SU-DHL-6 (cell line): ENCODE data around the gene HSPA4.
A peak's percentile ranks its signal among the peaks of the same experiment; 100 is the strongest.
"Not testable (repeated sequence)": the region's sequence is repeated elsewhere in the genome, so short reads cannot be mapped to it uniquely, and the experiment has no call there.

Experiments
- H2AFZ ChIP-seq: fragments of 200-600 bp; sonication (generic); 2 replicates; pipeline ENCODE4 v1.6.1; 2014; ENCODE audit warnings: low read depth, mild to moderate bottlenecking, moderate library complexity, mixed read lengths, antibody characterized with exemption, low read length; ENCODE audit not compliant: severe bottlenecking
- H3F3A ChIP-seq: fragments of 200-600 bp; shearing (Covaris generic); 2 replicates; pipeline ENCODE4 v1.6.0; 2016; ENCODE audit warnings: antibody characterized with exemption, mild to moderate bottlenecking; ENCODE audit not compliant: insufficient read depth
- H3K27ac ChIP-seq: fragments of 200-600 bp; sonication (generic); 2 replicates; pipeline ENCODE4 v1.5.1; 2016; ENCODE audit warnings: low read depth, mild to moderate bottlenecking, low read length, moderate library complexity, mixed read lengths
- H3K27me3 ChIP-seq: fragments of 200-600 bp; sonication (generic), shearing (Covaris generic); 2 replicates; pipeline ENCODE4 v1.6.0; 2014; ENCODE audit warnings: mild to moderate bottlenecking, low read length
- H3K36me3 ChIP-seq: fragments of 200-600 bp; sonication (generic); 2 replicates; pipeline ENCODE4 v1.6.1; 2014; ENCODE audit warnings: mild to moderate bottlenecking, low read length, mixed read lengths
- H3K4me2 ChIP-seq: fragments of 300-600, 200-600 bp; shearing (Covaris generic), sonication (generic); 2 replicates; pipeline ENCODE4 v1.6.0; 2014; ENCODE audit warnings: low read length, low read depth, mild to moderate bottlenecking; ENCODE audit not compliant: poor library complexity, severe bottlenecking
- H3K4me3 ChIP-seq: fragments of 200-600 bp; sonication (generic); 2 replicates; pipeline ENCODE4 v1.5.1; 2014; ENCODE audit warnings: antibody characterized with exemption, low read length, mild to moderate bottlenecking, mixed read lengths; ENCODE audit not compliant: insufficient read depth, poor library complexity, severe bottlenecking
- H3K79me2 ChIP-seq: fragments of 200-600 bp; sonication (generic); 2 replicates; pipeline ENCODE4 v1.6.1; 2014; ENCODE audit warnings: mild to moderate bottlenecking, low read length, moderate library complexity; ENCODE audit not compliant: insufficient read depth
- H3K9ac ChIP-seq: fragments of 200-600 bp; sonication (generic); 2 replicates; pipeline ENCODE4 v1.7.0; 2014; ENCODE audit warnings: mild to moderate bottlenecking, low read length
- H3K9me2 ChIP-seq: fragments of 200-600 bp; sonication (generic); replicated peaks from 2 replicates; pipeline ENCODE4 v1.6.1; 2014; ENCODE audit warnings: low read length; ENCODE audit not compliant: insufficient read depth
- H3K9me3 ChIP-seq: fragments of 200-600 bp; sonication (generic); 2 replicates; pipeline ENCODE4 v1.6.1; 2014; ENCODE audit warnings: low read length, mixed read lengths; ENCODE audit not compliant: insufficient read depth
- H4K20me1 ChIP-seq: fragments of 200-600 bp; sonication (generic); 2 replicates; pipeline ENCODE4 v1.6.1; 2014; ENCODE audit warnings: low read depth, mild to moderate bottlenecking, antibody characterized with exemption, low read length, moderate library complexity, mixed read lengths
- CTCF ChIP-seq: fragments of 200-600 bp; sonication (generic); IDR thresholded peaks from one replicate; pipeline ENCODE4 v1.5.1; 2017; ENCODE audit warnings: antibody characterized with exemption, mild to moderate bottlenecking, low read length, moderate library complexity; ENCODE audit not compliant: insufficient read depth, poor library complexity, severe bottlenecking
- EZH2phosphoT487 ChIP-seq: fragments of 200-600 bp; sonication (generic), shearing (Covaris generic); conservative IDR thresholded peaks from 2 replicates; pipeline ENCODE4 v1.6.1; 2018; ENCODE audit warnings: mild to moderate bottlenecking, antibody characterized with exemption, low read length, moderate library complexity, mixed read lengths

The HSPA4 gene

GRCh38 chr5:133017964-133018363 lies 33.8 kb upstream of the HSPA4 start:
- H2AFZ ChIP-seq: no peak overlapping the region
- H3K27me3 ChIP-seq: no peaks in the 10 kb centered on the region
- H3K4me2 ChIP-seq: no peak overlapping the region
- no peaks in the 10 kb centered on the region for H4K20me1 ChIP-seq
- H3K4me3 ChIP-seq: no peak overlapping the region
- H3K27ac ChIP-seq: no peak overlapping the region
- no peaks in the 10 kb centered on the region for H3K9me3 ChIP-seq
- H3K9ac ChIP-seq: no peak overlapping the region
- no peaks in the 10 kb centered on the region for H3F3A ChIP-seq
- TF ChIP-seq CTCF (no peak), EZH2phosphoT487 (no peak)
- H3K36me3 ChIP-seq: no peaks in the 10 kb centered on the region; the same call in 1 of the 2 replicates
- no peaks in the 10 kb centered on the region for H3K9me2 ChIP-seq
- peaks cover 46% of the 10 kb centered on the region for H3K79me2 ChIP-seq

GRCh38 chr5:133019471-133019870 lies 32.3 kb upstream of the HSPA4 start:
- not testable (repeated sequence) for H3K9ac ChIP-seq, H3F3A ChIP-seq, H2AFZ ChIP-seq, H3K36me3 ChIP-seq, H3K4me3 ChIP-seq, H4K20me1 ChIP-seq, H3K4me2 ChIP-seq, H3K9me3 ChIP-seq, H3K27ac ChIP-seq, H3K27me3 ChIP-seq, H3K9me2 ChIP-seq
- peaks cover 58% of the 10 kb centered on the region for H3K79me2 ChIP-seq

- Histone ChIP-seq H3K27ac (peak within 1 kb of the TSS; percentile 53), H3K79me2 (peaks cover 46% of the 10 kb centered on the region)
These were observed 25.8 kb upstream of the HSPA4 start, which contains the start of gene ZCCHC10 for GRCh38 chr5:133025804-133026663. TSS of gene ZCCHC10 (minus strand) at chr5:133026549. CDS start at chr5:133026537, 12 bp downstream.

More at GRCh38 chr5:133025804-133026663, 25.8 kb upstream of the HSPA4 start, which contains the start of gene ZCCHC10:
- Histone ChIP-seq H3K4me3 (peak within 1 kb of the TSS; percentile 88), H3K9me3 (no peaks in the 10 kb centered on the region), H3K27me3 (no peaks in the 10 kb centered on the region), H3F3A (peaks cover 4% of the 10 kb centered on the region; the same call in 1 of the 2 replicates), H2AFZ (peak within 1 kb of the TSS; percentile 98), H3K9me2 (no peaks in the 10 kb centered on the region), H4K20me1 (no peaks in the 10 kb centered on the region), H3K36me3 (no peaks in the 10 kb centered on the region), H3K4me2 (peak within 1 kb of the TSS; percentile 94), H3K9ac (peak within 1 kb of the TSS; percentile 92)
- no peak for TF ChIP-seq CTCF
- TF ChIP-seq EZH2phosphoT487: no peak
